Measurements from ENCODE around the gene ANKS1B.

Gene ANKS1B

GRCh38 chr12:99059824-99060511 lies 924.8 kb downstream of the ANKS1B start:
- no peak overlapping the region for H3K27ac ChIP-seq (ENCODE audit: extremely low read depth, low read depth, low read length)
- ChIA-PET POLR2A (no interaction called here), CTCF (interaction anchor here (1.4 kb wide), 1 partner anchor 16 kb away, joined by 5 read pairs; no protein-coding TSS in a partner anchor)
- H3K4me3 ChIP-seq (ENCODE audit: low read depth, low read length) = no peak overlapping the region
- no peak for TF ChIP-seq ZNF624 (tag by site-specific recombination; IDR thresholded peaks at IDR 0.05)
- no peak for TF ChIP-seq ZBTB1 (tag by site-specific recombination; IDR thresholded peaks at IDR 0.05)
- no peaks in the 10 kb centered on the region for H3K9me3 ChIP-seq (ENCODE audit: control insufficient read depth, insufficient read depth, low read depth, low read length)
- no peaks in the 10 kb centered on the region for H3K36me3 ChIP-seq (ENCODE audit: control insufficient read depth in 2 of 2, insufficient read depth in 1 of 2, low read length in 2 of 2)
- H3K4me1 ChIP-seq (ENCODE audit: control insufficient read depth, insufficient read depth, low read length) = no peaks in the 10 kb centered on the region

GRCh38 chr12:99057670-99058069 lies 927.1 kb downstream of the ANKS1B start:
- CTCF ChIA-PET = interaction anchor here (0.8 kb wide), 1 partner anchor 9 kb away, joined by 3 read pairs; no protein-coding TSS in a partner anchor
- Histone ChIP-seq H3K9me3 (ENCODE audit: control insufficient read depth, insufficient read depth, low read depth, low read length) (no peaks in the 10 kb centered on the region), H3K4me3 (ENCODE audit: low read depth, low read length) (no peak overlapping the region), H3K36me3 (ENCODE audit: control insufficient read depth in 2 of 2, insufficient read depth in 1 of 2, low read length in 2 of 2) (no peaks in the 10 kb centered on the region), H3K4me1 (ENCODE audit: control insufficient read depth, insufficient read depth, low read length) (no peaks in the 10 kb centered on the region), H3K27ac (ENCODE audit: extremely low read depth, low read depth, low read length) (no peak overlapping the region)
- TF ChIP-seq ZBTB7A (tag by site-specific recombination; IDR thresholded peaks at IDR 0.05; ENCODE audit: low read depth) (no peak), ZNF138 (tag by site-specific recombination; IDR thresholded peaks at IDR 0.05; ENCODE audit: borderline replicate concordance) (no peak), SP7 (tag by site-specific recombination; IDR thresholded peaks at IDR 0.05) (no peak), ZNF645 (tag by site-specific recombination; IDR thresholded peaks at IDR 0.05) (no peak), SETDB1 (IDR thresholded peaks at IDR 0.05; ENCODE audit: insufficient read length, low read length) (no peak)
- POLR2A ChIA-PET = no interaction called here

GRCh38 chr12:99056186-99056585 lies 928.5 kb downstream of the ANKS1B start:
- H3K9me3 ChIP-seq (ENCODE audit: control insufficient read depth, insufficient read depth, low read depth, low read length) = no peaks in the 10 kb centered on the region
- TF ChIP-seq ZNF221 (tag by site-specific recombination; IDR thresholded peaks at IDR 0.05; ENCODE audit: borderline replicate concordance) (no peak), ZNF561 (tag by site-specific recombination; IDR thresholded peaks at IDR 0.05; ENCODE audit: borderline replicate concordance) (no peak), ZNF747 (tag by site-specific recombination; IDR thresholded peaks at IDR 0.05) (no peak), GLI2 (tag by site-specific recombination; IDR thresholded peaks at IDR 0.05; ENCODE audit: borderline replicate concordance, low read depth) (no peak), REST (tag by site-specific recombination; IDR thresholded peaks at IDR 0.05) (no peak), GFI1B (tag by site-specific recombination; IDR thresholded peaks at IDR 0.05) (no peak), ZSCAN5A (tag by site-specific recombination; IDR thresholded peaks at IDR 0.05) (no peak), ZNF157 (tag by site-specific recombination; IDR thresholded peaks at IDR 0.05) (no peak), ZFHX2 (tag by site-specific recombination; conservative IDR thresholded peaks at IDR 0.05) (no peak), ZNF654 (tag by site-specific recombination; IDR thresholded peaks at IDR 0.05; ENCODE audit: low read depth) (no peak), OSR2 (tag by site-specific recombination; IDR thresholded peaks at IDR 0.05) (no peak), ZNF544 (tag by site-specific recombination; IDR thresholded peaks at IDR 0.05) (no peak), ZNF707 (tag by site-specific recombination; IDR thresholded peaks at IDR 0.05) (no peak), ZNF521 (tag by site-specific recombination; IDR thresholded peaks at IDR 0.05) (no peak)
- H3K27ac ChIP-seq (ENCODE audit: extremely low read depth, low read depth, low read length) = no peak overlapping the region
- no peak overlapping the region for H3K4me3 ChIP-seq (ENCODE audit: low read depth, low read length)
- ChIA-PET CTCF (no interaction called here), POLR2A (no interaction called here)
- H3K4me1 ChIP-seq (ENCODE audit: control insufficient read depth, insufficient read depth, low read length) = no peaks in the 10 kb centered on the region
- no peaks in the 10 kb centered on the region for H3K36me3 ChIP-seq (ENCODE audit: control insufficient read depth in 2 of 2, insufficient read depth in 1 of 2, low read length in 2 of 2)

All from HEK293 (cell line).